Activated effector memory CD4-positive, alpha-beta T cell treated with anti-CD3 and anti-CD28 coated beads, Interleukin-2, amount 50 U/mL, for 16 hours (primary cell): ENCODE data around the gene NR6A1.

Experiments
- DNase-seq: peaks from one replicate; pipeline ENCODE4 v3.0.0-alpha.2; 2020

The NR6A1 gene

GRCh38 chr9:124721109-124721906 lies 49.8 kb downstream of the NR6A1 start:
- DNase-seq = no peak

DNA sequence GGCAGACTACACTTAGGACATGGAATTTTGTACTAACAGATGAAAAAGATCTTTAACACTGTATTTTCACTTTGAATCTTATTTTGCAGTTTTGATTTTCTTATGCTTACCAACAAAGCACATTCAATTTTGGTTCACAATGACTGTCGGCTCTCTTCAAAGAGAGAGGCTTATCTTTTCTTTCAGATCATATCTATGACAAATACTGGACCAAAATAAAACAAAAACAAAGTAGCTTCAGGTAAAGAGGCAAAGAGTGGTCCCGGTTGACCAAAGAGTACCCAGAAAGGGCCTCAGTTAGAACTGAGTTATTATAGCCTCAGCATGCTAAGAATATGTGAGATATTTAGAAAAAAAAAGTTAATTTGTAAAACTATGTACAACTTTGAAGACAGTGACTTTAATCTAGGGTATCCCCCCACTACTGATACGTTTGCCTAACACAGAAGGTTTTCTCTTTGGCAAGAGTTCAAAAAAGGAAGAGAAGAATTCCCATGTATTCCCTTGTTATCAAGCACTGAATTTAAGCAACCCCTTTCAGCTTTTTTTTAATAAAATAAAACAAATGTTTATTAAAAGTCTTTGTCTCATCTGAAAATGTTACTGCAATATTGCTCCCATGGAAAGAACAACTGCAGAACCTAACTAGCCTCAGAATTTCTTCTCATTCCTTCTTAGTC lies 50.5 kb downstream of the NR6A1 start:
- no peak for DNase-seq

- no peak for DNase-seq
Measured at GRCh38 chr9:124718928-124719327, 52.2 kb downstream of the NR6A1 start.

- DNase-seq = no peak
Measured at GRCh38 chr9:124717597-124717996, 53.5 kb downstream of the NR6A1 start.

DNA sequence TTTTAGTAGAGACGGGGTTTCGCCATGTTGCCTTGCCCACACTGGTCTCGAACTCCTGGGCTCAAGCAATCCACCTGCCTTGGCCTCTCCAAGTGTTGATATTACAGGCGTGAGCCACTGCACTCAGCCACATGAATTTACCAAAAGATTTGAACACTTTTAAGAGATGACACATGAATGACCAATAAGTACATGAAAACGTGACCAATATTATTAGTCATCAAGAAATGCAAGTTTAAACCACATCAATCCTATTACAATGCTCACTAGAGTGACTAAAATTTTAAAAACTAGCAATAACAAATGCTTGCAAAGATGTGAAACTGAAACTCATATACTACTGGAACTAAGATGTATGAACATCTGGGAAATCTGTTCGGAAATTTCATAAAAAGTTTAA lies 54.3 kb downstream of the NR6A1 start:
- no peak for DNase-seq

GRCh38 chr9:124710766-124711165 lies 60.3 kb downstream of the NR6A1 start:
- no peak for DNase-seq

DNA sequence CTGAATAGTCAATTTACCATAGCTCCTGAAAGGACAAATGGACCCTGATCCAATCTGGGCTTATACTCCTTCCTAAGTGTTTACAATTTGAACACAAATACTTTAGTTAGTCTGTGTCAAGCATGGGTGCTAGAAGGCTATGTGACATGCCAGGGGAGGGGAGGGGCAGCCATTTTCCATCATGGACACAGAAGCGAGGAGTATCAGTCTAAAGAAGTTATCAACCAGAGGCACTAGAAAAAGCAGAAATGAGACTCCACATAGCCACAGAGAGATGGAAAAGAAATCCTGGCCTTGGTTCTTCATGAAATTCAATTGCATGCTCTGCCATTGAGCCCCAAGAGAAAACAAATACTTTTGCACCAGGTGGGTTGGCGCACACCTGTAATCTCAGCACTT lies 61.8 kb downstream of the NR6A1 start:
- DNase-seq = no peak

DNA sequence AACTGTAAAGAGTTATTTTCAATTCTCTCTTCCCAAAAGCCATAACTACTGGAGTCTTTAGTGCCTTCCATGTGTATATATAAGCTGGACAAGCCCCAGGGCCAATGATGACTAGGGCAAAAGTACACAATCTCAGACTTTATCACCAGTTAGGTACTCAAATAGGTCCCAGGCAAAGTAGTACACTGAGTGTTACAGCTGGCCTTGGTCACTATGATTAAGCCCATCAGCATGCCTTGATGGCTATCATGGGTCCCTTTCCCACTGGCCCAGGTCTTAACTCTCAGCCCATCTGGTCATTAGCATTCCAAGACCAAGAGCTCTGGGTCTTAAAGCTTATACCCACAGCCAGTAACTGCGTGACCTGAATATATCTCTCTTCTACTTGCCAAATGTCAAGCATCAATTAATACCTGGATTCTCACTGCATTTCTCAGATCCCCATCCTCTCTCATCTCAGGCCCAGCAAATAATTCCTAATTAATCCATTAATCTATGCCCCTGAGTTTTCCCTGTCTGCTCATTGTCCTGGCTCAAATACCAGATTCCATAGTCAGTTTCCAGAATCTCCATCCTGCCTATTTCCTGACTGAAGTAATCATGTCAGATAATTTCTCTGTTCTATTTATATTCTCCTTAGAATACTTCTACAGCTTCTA lies 62.3 kb downstream of the NR6A1 start:
- no peak for DNase-seq

DNA sequence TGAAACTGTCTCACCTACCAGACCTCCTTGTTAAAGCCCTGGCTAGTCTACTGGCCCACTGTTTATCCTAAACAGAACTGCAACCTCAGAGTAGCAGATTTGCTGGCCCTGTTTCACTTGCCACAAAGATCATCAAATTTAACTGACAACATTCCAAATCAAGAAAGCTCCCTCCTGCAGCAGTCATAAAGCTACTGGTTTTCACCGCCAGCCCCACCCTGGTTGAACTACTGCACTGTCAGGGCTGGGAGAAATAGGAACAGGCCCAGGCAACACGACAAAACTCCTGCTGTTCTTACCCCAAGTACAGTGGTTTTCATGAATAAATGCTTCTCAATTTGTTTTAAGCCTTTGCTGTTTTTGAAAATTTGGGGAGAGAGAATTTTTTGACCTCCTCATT lies 63.0 kb downstream of the NR6A1 start:
- DNase-seq = no peak

DNA sequence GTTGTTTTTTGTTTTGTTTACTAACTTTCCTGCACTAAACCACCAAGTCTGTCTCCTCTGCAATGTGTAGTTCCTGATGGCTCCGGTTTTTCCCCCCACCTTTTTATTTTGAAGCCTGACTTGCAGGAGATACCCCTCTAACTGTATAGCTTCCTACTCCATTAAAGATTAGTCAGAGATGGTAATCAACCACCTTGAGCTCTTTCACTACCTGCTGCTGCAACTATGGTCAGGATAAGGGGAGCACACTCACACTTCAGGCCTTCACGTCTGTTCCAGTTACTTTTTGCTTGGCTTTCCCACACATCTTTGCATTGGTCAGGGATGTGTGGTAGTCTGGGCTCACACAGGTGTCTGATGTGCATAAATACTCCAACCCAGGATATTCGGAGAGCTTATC lies 63.4 kb downstream of the NR6A1 start:
- no peak for DNase-seq

- no peak for DNase-seq
Measured at GRCh38 chr9:124706685-124707084, 64.4 kb downstream of the NR6A1 start.

DNA sequence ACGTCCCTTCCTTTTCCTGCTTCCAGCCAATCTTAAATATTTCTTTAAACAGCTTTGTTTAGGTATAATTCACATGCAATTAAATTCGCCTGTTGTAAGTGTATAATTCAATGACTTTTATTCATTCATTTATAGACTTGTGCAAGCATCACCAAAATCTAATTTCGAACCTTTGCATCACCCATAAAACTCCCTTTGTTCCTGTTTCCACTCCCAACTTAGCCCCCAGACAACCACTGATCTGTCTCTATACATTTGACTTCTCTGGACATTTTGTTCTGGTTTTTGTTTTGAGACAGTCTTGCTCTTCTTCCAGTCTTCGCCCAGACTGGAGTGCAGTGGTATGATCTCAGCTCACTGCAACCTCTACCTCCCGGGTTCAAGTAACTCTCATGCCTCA lies 71.5 kb downstream of the NR6A1 start:
- no peak for DNase-seq

- DNase-seq = no peak
Measured at GRCh38 chr9:124698265-124698664, 72.8 kb downstream of the NR6A1 start.

GRCh38 chr9:124697326-124698200 lies 73.5 kb downstream of the NR6A1 start:
- DNase-seq = no peak

DNA sequence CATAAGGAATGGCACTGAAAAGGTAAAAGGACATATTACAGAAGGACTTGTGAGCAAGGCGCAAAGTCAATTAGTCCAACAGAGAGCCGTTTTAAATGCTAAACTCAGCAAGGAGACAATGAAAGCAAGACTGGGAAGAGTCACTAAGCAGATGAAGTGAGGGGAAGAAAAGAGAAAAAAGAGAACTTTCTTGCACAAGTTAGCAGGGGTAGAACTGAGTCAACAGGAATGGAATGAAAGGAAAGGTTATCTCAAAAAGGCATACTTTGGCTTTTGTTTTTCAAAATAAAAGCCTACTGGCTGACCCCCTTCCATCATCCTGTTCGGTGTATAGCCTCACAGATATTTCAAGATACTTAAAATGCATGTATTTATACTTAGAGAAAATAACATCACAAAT lies 75.0 kb downstream of the NR6A1 start:
- DNase-seq = no peak

GRCh38 chr9:124695280-124695890 lies 75.7 kb downstream of the NR6A1 start:
- no peak for DNase-seq

DNA sequence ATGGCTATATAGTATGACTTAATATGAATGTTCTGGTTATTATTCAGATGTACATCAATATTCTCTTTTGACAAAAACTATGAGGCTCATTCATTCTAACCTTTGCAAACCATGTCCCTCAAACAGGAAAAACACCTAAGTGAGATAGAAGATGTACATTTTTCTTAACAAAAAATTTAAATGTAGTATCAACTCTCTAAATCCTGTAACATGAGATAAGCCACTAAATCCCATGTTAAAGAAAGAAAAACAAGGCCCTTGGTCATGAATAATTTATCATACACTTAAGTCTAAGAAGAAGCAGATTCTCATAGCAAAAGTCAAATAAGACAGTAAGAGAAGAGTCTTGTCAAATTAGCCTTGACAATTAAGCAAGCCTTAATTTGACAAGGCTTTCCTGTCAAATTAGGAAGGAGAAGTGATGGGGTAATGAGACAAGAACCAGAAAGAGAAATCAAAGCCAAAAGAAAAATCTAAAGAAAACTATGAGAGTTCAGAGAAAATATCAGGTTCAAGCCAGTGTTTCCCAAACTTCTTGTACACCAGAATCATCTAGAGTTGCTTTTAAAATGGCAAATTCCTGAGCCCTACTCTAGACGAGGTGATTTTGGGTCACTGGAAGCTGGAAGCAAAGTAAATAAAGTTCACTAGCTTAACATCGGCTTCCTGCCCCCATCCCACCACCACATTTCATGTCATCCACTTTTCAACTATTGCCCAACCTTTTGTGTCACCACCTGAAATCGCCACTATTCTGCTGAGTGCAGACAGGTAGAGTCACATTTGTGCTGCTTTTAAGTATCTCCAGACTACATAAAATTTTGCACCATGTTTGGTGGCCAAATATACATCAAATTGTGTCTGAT lies 76.5 kb downstream of the NR6A1 start:
- DNase-seq = no peak

DNA sequence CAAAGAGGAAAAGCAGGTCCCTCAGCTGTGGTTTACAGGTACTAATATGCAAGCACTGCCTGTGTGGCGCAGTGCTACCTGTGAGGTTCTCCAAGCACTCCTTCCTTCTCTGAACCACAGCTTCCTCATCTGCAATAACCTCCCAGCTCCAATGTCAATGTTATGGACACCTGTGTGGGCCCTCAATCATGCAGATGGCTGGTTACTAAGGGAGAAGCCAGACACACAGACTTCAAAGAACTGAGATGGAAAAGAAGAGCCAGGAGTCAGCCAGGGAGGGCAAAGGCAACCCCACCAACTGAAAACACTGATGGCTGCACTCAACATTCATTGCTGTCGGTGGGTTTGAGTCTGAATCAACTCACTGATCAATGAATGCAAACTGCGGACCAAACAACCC lies 77.7 kb downstream of the NR6A1 start:
- DNase-seq = no peak

GRCh38 chr9:124688238-124688904 lies 82.7 kb downstream of the NR6A1 start:
- no peak for DNase-seq

DNA sequence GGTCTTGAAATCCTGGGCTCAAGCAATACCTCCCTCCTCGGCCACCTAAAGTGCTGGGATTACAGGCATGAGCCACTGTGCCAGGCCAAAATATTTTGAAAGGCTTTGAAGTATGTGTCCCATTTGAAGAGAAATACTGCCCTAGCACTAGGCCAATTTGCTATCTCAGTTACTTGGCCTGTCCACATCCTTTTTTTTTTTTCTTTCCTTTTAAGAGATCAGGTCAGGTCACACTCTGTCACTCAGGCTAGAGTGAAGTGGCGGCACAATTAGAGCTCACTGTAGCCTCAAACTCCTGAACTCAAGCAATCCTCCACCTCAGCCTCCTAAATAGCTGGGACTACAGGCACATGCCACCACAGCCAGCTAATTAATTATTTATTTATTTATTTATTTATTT lies 84.2 kb downstream of the NR6A1 start:
- no peak for DNase-seq

DNA sequence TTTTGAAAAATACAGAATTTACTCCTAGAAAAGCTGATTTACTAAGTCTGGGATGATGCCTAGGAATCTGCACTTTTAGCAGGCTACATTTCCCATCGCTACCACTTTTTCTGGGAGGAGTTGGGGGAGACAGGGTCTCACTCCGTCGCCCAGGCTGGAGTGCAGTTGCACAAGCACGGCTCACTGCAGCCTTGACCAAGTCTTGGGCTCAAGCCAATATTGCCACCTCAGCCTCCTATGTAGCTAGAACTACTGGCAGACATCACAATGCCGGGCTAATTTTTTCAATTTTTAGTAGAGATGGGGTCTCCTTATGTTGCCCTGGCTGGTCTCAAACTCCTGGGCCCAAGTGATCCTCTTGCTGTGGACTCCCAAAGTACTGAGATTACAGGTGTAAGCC lies 85.9 kb downstream of the NR6A1 start:
- no peak for DNase-seq
